ENCODE data around the gene PRRX1.

The PRRX1 gene

GRCh38 chr1:170664828-170665612 is 1.1 kb downstream of the PRRX1 start:
- no peak for DNase-seq

- no peak for DNase-seq
These were observed 1.7 kb downstream of the PRRX1 start for GRCh38 chr1:170665629-170666028.

DNA sequence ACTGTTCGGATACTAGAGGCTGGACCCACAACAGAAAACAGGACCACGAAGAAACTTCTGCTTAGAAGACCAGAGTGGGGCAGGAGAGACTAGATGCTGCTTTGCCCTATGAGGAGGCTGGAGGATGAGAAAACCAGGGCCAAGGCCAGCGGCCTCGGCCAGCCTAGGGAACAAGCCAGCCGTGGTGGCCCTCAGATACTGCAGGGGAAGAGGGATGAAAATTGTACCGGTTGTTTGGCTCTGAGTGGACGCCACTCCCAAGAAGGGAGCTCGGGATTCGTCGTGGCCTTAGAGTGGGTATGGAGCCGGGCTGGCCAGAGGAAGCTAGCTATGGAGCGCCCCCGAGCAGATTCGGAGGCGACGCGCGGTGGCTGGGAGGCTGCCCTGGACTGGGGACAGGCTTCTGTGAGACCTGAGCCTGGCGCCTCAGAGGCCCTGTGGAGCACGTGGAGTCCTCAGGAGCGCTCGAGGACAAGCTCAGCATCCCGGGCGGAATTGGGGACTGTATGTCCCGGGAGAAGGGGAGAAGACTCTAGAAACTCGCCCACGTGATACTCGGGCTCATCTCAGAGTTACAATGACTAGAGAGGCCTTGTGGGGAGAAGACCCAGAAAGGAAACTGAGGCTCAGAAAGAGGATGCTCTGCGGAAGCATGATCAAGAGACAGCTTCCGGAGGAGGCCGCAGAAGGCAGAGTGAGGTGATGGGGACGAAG is 2.8 kb downstream of the PRRX1 start:
- DNase-seq: no peak

- DNase-seq: no peak
These were observed 4.5 kb downstream of the PRRX1 start for GRCh38 chr1:170668209-170669106.

GRCh38 chr1:170669107-170669445 is 5.1 kb downstream of the PRRX1 start:
- DNase-seq: no peak

DNA sequence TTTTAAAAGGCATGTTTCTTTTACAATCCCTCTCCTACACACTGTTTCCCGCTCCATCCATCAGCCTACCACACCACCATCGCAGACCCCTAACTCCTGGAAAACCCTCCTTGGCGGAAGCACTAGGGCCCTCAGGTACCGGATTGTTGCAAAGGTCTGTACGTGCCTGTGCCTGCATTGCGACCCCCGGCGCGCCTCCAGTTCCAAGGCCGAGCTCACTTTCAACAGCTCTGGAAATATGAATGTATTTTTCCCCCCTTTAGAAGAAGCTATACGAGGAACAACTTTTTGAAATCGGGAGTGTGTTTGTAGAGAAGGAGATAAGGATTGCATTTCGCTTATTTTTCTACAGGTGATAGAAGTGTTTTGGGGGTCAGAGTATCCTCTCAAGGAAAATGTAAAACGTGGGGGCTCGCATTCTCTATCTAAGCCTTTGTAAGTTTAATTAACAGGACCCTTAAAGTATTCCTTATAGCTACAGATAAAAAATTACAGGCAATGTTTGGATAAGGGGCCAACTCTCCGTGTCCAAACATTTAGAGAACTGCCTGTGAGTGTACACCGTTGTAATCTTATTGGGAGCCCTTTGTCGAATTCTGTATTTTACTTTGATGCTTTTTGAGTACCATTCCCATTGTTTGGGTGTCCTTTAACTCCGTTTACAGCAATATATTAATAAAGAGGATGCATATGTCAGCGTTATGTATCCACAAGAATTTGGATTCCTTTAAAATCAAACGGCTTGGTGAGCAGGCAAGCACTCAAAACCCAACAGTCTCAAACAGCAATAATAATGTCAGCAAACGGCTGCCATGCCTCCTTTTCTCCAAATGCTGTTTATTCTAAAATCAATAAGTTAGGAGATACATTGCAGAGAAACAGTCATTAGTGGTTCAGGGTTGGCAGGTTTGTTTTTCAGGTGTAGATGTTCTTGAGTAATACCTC is 5.9 kb downstream of the PRRX1 start:
- no peak for DNase-seq

DNA sequence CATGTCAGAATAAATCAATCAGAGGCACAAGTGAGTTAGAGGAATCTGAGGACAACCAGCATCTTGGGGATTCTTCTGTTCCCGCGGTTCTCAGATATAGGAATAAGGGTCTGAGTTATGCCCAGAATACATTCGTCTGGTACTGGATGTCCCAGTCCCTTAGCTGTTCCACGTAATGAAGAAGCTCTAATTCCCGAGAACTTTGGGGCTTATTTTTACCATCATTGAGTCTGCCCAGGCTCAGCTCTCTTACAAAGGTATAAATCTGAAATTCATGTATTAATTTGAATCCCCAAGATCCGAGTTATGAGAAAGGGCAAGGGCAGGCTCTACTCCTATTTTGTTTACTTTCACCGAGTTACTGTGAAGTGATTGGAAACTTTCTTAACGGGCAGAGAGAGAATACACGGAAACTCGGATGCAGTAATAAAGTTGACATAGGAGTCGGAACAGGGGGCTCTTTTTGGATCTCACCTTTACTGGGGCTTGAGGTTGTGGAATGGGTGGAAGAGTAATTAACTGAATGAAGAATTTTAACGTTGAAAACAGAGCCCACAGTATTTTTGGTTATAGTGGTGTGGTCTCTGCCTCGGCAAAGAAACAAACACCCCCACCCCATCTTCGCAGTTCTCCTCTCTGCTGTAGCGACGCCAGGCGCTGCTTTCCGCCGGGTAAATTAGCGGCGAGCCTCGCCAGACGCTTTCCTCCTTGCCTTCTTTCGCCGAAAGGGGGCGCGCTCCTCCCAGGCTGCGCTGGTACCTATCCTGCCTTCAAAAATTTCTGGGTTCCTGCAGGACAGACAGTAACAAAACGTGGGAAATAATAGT is 7.1 kb downstream of the PRRX1 start:
- no peak for DNase-seq

DNA sequence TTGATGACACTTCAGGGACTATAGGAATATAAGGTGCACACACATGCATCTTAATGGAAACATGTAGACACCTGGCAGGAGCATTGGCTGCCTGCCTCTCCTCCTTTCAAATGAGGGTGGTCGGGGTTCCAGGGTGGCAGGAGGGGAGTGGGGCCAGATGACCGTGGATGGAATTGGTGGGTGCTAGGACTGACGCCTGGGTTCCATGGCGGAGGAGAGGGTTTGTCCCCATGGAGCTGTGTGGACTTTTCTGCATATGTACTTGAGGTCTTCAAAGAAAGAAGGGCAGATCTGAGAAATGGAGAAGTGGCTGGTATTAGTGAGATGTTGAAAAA is 7.7 kb downstream of the PRRX1 start:
- no peak for DNase-seq

DNA sequence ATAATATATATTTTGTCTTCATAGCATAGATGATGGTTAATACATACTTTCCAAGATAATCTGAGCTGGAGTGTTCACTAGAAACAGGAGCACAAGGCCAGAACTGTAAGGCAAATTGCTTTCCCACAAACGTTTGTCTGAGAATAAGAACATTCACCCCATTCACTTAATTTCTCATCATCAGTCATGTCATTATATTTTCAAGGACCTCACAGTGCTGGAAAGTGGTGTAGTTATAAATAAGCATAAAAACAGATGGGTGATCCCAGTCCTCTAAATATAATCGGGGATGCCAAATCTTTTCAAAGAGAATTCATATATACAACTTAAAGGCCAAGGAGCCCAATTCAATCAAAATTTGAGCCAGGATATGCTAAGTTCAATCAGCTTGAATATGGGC is 8.4 kb downstream of the PRRX1 start:
- no peak for DNase-seq

DNA sequence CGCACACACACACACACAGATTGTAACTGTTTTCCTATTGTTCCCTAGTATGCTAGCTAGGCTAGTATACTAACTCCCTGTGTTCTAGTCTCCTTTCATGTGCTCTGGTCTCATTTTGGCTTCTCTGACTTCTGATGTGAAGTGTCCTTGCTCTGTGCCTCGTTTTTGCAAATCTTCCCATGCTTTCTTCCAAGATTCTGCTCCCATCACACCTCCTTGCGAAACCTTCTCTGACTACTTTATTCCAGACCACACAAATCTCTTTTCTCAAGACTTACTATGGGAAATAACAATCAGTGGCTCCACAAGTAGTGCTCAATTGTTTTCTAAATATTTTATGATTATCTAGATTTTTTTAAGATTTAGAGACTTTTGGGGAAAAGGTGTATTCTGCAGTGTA is 10.3 kb downstream of the PRRX1 start:
- DNase-seq: no peak

DNA sequence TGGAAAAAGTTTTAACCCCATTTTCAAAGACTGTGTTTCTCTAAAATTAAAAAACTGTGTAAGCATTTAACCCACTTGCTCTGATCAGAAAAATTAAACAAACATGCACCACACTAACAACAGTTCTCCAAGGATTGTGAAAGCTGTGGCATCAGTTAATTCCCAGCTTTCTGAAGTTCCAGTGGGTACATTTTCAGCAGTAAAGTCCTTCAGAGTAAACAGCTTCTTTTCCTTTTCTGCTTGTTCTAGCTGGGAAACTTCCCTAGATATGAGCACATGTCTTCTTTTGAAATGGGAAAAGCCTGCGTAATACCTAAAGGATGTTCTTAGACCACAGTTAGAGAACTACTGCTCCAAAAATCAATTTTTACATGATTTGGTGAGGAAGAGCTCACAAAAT is 11.1 kb downstream of the PRRX1 start:
- no peak for DNase-seq

GRCh38 chr1:170675865-170676264 is 11.9 kb downstream of the PRRX1 start:
- no peak for DNase-seq

DNA sequence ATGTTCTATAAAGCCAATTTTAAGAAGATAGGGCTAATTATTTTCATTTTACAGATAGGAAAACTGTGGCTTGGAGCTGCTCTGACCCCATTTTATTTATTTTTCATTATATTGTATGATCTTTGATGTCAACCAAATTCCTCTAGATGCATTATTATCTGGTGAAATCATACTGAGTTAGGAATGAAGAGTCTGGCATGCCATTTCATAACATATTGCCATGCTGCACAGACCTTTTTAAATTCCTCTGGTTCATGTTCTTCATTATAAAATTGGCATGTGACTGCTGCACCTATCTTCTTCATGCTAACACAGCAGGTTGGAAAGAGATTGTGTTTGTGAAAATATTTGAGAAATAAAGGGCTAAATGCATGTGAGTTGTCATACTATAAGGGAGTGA is 12.7 kb downstream of the PRRX1 start:
- DNase-seq: no peak

DNA sequence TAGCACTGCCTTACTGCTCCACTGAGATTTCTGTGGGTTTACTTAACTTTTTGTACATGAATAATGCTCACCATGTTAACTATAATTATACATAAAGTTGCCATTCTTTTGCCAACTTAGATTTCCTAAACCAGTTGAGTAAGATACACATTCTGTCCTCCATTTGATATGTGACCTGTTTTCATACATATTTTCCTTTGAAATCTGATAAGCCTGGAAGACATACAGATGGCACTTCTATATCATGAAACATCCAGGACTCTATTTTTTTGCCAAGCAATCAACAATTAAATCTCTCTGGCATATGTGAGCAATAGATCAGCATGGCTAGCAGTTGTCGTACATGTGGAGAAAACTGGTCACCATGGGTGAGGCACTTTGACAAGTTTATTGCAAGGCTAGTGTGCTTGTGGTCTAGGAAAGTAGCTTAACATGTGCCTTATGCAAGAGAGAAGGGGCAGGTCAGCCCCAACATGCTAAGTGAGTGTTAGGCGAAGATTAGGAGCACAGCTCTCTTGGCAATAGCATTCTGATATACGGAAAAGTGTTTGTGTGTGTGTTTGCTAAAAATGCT is 14.2 kb downstream of the PRRX1 start:
- no peak for DNase-seq

GRCh38 chr1:170680428-170680827 is 16.5 kb downstream of the PRRX1 start:
- DNase-seq: no peak

- no peak for DNase-seq
These were observed 18.2 kb downstream of the PRRX1 start for GRCh38 chr1:170682169-170682568.

GRCh38 chr1:170682809-170683208 is 18.9 kb downstream of the PRRX1 start:
- no peak for DNase-seq

DNA sequence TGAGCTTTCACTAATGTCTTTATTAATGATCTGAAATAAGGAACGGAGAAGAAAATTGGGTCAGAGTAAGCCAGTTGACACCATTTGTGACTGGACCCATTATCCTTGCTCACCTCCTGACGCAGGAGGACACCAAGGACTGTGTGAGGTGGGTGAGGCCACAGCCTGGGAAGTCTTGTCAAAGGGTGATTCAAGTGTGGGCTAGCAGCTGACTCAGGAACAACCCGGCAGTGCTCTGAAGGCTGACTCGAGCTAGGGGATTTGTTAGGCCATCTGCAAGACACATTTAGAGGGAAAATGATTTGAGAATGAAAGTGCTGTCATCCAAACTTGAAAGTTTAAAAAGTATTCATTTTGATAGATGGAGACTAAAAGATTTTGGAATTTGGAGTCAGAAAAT is 21.2 kb downstream of the PRRX1 start:
- no peak for DNase-seq

DNA sequence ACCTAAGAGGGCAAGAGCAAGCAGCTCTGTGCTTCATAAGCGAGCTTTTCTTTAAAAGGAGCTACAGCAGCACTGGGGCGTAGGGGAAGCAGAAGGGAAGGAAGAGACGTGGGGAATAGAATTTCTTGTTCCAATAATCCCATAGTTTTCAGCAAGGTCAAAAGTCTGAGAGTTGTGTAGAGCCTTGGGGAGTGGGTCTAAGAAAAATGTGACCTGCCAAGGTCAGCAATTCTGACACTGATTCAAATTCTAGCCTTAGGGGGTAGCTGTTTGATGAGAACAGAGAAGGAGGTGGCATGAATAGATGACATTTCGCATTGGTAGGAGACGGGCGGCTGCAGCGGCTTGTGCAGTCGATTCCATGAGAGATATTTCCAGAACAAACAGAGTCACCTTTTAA is 22.4 kb downstream of the PRRX1 start:
- DNase-seq: no peak

DNA sequence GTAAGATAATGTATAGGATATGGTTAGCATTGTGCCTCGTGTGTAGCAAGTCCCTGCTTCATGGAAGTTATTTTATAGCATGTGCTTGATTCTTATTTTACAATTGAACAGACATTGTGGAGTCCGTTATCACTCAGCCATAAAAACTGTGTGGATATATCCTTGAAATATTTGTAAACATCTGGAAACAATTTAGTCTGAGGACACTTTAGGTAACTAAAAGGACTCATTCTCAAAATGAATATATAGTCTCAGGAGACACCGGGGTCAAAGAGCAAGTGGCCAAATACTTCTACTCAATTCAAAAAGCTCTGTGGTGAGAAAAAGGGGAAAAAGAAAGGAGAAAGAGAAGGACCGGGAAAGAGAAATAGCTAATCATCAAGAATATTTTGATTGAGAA is 23.7 kb downstream of the PRRX1 start:
- no peak for DNase-seq

- DNase-seq: no peak
These were observed 27.3 kb downstream of the PRRX1 start for GRCh38 chr1:170691258-170691657.

Data from activated CD4-positive, alpha-beta T cell treated with anti-CD3 and anti-CD28 coated beads for 4 hours (primary cell).